GM12878 (cell line): ENCODE data around the gene AGBL4. TPM values are rescaled to one million over a fixed set of nuclear protein-coding genes. Genes with fewer than 3 reads are reported as not detected.

Source experiments
- ATAC-seq: fragments of 200-7000 bp; cut with Tn5 transposase; 3 replicates; pipeline ENCODE4 v1.9.1; 2020; ENCODE audit warnings: mild to moderate bottlenecking, moderate library complexity
- BruUV-seq: library from RNA; stranded (reverse); fragments of 400-500 nt; replicated peaks from 2 replicates; lab custom pipeline; 2021; lab: Mats Ljungman, UMichigan
- CTCF ChIA-PET: fragments of 300-600 bp; sonication (Branson Sonifier 250); formaldehyde crosslinking; extraction: SDS; loops from one replicate; lab custom pipeline; 2021; ENCODE audit warnings: inconsistent platforms; lab: Yijun Ruan, JAX
- POLR2A ChIA-PET: fragments of 350-600 bp; formaldehyde crosslinking; extraction: SDS; loops from one replicate; lab custom pipeline; 2021; ENCODE audit warnings: inconsistent platforms; lab: Charles Lee
- RAD21 ChIA-PET: fragments of 300-600 bp; sonication (Branson Sonifier 250); formaldehyde crosslinking; loops from one replicate; lab custom pipeline; 2023; ENCODE audit warnings: antibody characterized with exemption; ENCODE audit not compliant: unreplicated experiment; lab: Charles Lee
- SMC1A ChIA-PET: fragments of 300-600 bp; sonication (Branson Sonifier 250); formaldehyde crosslinking; loops from one replicate; lab custom pipeline; 2023; ENCODE audit not compliant: unreplicated experiment, uncharacterized antibody; lab: Charles Lee
- DNase-seq: peaks from one replicate; pipeline ENCODE4 v3.0.0-alpha.2; 2011; ENCODE audit warnings: low read depth, low spot score
- FAIRE-seq: peaks from 3 replicates; lab custom pipeline; 2011; peaks lifted over from hg19 to GRCh38; lab: Jason Lieb, UNC
- H2AFZ ChIP-seq: 2 replicates; pipeline ENCODE4 v1.6.0; 2011; ENCODE audit warnings: low read depth, low read length, control low read depth; ENCODE audit not compliant: control insufficient read depth
- H3K27ac ChIP-seq: 2 replicates; pipeline ENCODE4 v1.5.1; 2011; ENCODE audit warnings: control low read depth; ENCODE audit not compliant: control insufficient read depth, insufficient read depth
- H3K27me3 ChIP-seq, 2 experiments: replicated peaks in 1 of 2; 2 replicates each; pipeline versions ENCODE4 v1.6.0 to v1.6.1; 2011; ENCODE audit warnings: low read length in 1 of 2; ENCODE audit not compliant: control insufficient read depth in 2 of 2, insufficient read depth in 2 of 2
- H3K36me3 ChIP-seq, 2 experiments: 2 replicates each; pipeline ENCODE4 v1.5.1; 2011; ENCODE audit warnings: low read length in 1 of 2; ENCODE audit not compliant: control insufficient read depth in 2 of 2, insufficient read depth in 2 of 2
- H3K4me1 ChIP-seq: 2 replicates; pipeline ENCODE4 v1.6.1; 2011; ENCODE audit warnings: mild to moderate bottlenecking, low read length, moderate library complexity, mixed read lengths; ENCODE audit not compliant: control insufficient read depth, insufficient read depth
- H3K4me2 ChIP-seq: 2 replicates; pipeline ENCODE4 v1.6.0; 2011; ENCODE audit warnings: control low read depth; ENCODE audit not compliant: control insufficient read depth, insufficient read depth
- H3K4me3 ChIP-seq: fragments of 200-600 bp; sonication (generic); 2 replicates; pipeline ENCODE4 v1.5.1; 2016
- H3K79me2 ChIP-seq: 2 replicates; pipeline ENCODE4 v1.6.0; 2011; ENCODE audit warnings: low read length; ENCODE audit not compliant: control insufficient read depth, insufficient read depth
- H3K9ac ChIP-seq: 2 replicates; pipeline ENCODE4 v1.8.0; 2011; ENCODE audit warnings: low read length, control low read depth, mixed read lengths; ENCODE audit not compliant: control insufficient read depth, insufficient read depth
- H3K9me3 ChIP-seq: replicated peaks from 3 replicates; pipeline ENCODE4 v1.5.1; 2011; ENCODE audit warnings: mild to moderate bottlenecking, low read length; ENCODE audit not compliant: control insufficient read depth, insufficient read depth
- H4K20me1 ChIP-seq: 2 replicates; pipeline ENCODE4 v1.6.0; 2011; ENCODE audit not compliant: control insufficient read depth, insufficient read depth
- CREM ChIP-seq: IDR thresholded peaks from 2 replicates; pipeline ENCODE4 v1.6.1; 2014; ENCODE audit warnings: antibody characterized with exemption, low read depth
- ESRRA ChIP-seq: IDR thresholded peaks from 2 replicates; pipeline ENCODE4 v1.6.1; 2012; ENCODE audit warnings: mild to moderate bottlenecking, low read length, improper control_type of control experiment
- FOXM1 ChIP-seq: IDR thresholded peaks from 2 replicates; pipeline ENCODE4 v1.6.1; 2012; ENCODE audit warnings: low read depth, mild to moderate bottlenecking, inconsistent platforms, low read length, moderate library complexity
- HCFC1 ChIP-seq: fragments of 150-350 bp; IDR thresholded peaks from 2 replicates; pipeline ENCODE4 v1.6.1; 2014; ENCODE audit warnings: low read length
- HDAC6 ChIP-seq: fragments of 200-600 bp; sonication (generic); IDR thresholded peaks from one replicate; pipeline ENCODE4 v1.8.0; 2017; ENCODE audit warnings: antibody characterized with exemption; ENCODE audit not compliant: unreplicated experiment
- MEF2B ChIP-seq: fragments of 450-650 bp; IDR thresholded peaks from 2 replicates; pipeline ENCODE4 v1.6.1; 2018; ENCODE audit warnings: mild to moderate bottlenecking, moderate library complexity; ENCODE audit not compliant: partially characterized antibody, poor library complexity, severe bottlenecking
- MTA2 ChIP-seq: fragments of 450-650 bp; IDR thresholded peaks from 2 replicates; pipeline ENCODE4 v1.6.1; 2016; ENCODE audit warnings: low read depth, mild to moderate bottlenecking, moderate library complexity
- NR2C1 ChIP-seq: fragments of 450-650 bp; IDR thresholded peaks from 2 replicates; pipeline ENCODE4 v1.6.1; 2017; ENCODE audit warnings: antibody characterized with exemption, mild to moderate bottlenecking, moderate library complexity
- NRF1 ChIP-seq: conservative IDR thresholded peaks from 2 replicates; pipeline ENCODE4 v1.6.1; 2011; ENCODE audit warnings: mild to moderate bottlenecking, low read depth, low read length, improper control_type of control experiment
- RAD21 ChIP-seq: IDR thresholded peaks from 2 replicates; pipeline ENCODE4 v1.6.1; 2011; ENCODE audit warnings: mild to moderate bottlenecking, low read depth, low read length, moderate library complexity; ENCODE audit not compliant: insufficient read depth
- RCOR1 ChIP-seq: conservative IDR thresholded peaks from 2 replicates; pipeline ENCODE4 v1.6.1; 2012; ENCODE audit warnings: low read depth, low read length, improper control_type of control experiment
- TCF3 ChIP-seq: IDR thresholded peaks from 2 replicates; pipeline ENCODE4 v1.6.1; 2012; ENCODE audit warnings: low read depth, mild to moderate bottlenecking, low read length, borderline replicate concordance; ENCODE audit not compliant: insufficient read depth
- ZNF217 ChIP-seq: fragments of 450-650 bp; IDR thresholded peaks from 2 replicates; pipeline ENCODE4 v1.6.1; 2017; ENCODE audit warnings: antibody characterized with exemption, mild to moderate bottlenecking
- ZNF274 ChIP-seq: IDR thresholded peaks from one replicate; pipeline ENCODE4 v1.8.0; 2011; ENCODE audit not compliant: insufficient read length, insufficient read depth
- WGBS: methylation state at CpG from one replicate; pipeline ENCODE4 v1.1.6; 2016; ENCODE audit warnings: low lambda C conversion rate; ENCODE audit not compliant: insufficient replicate concordance, insufficient coverage; ENCODE audit errors: missing lambda C conversion rate; 5-methylcytosine and 5-hydroxymethylcytosine counted together
- in situ Hi-C: fragments of 300-500 bp; cut with MboI; formaldehyde crosslinking; loops from 9 replicates; pipeline ENCODE4 v1.14.3; 2018; ENCODE audit warnings: mixed read lengths
- intact Hi-C: fragments of 100-400 bp; cut with micrococcal nuclease; formaldehyde crosslinking; loops from one replicate; pipeline ENCODE4 v1.14.2; 2022; ENCODE audit not compliant: unreplicated experiment
- polyA plus RNA-seq, 11 experiments: library from polyadenylated mRNA; depleted of rRNA in 4 of 11; unstranded in 6 of 11; stranded (reverse) in 5 of 11; fragments of >200 nt; fragmentation: Nextera tagmentation in 4 of 11; fragmentation: Illumina TruSeq in 1 of 11; extraction: Ambion mirVana in 4 of 11; extraction: Trizol in 1 of 11; gene quantifications; 1 replicate in 1 of 11; 2 replicates in 10 of 11; pipeline versions ENCODE4 v1.2.1 to v1.2.3, GENCODE V29; 2011 to 2016; ENCODE audit warnings: inconsistent platforms in 2 of 11, missing spikeins in 2 of 11, low read depth in 1 of 11
- total RNA-seq, 4 experiments: library from RNA; depleted of rRNA in 3 of 4; stranded (reverse); fragments of >200 nt in 3 of 4; fragmentation: Illumina TruSeq in 1 of 4; extraction: Trizol in 1 of 4; gene quantifications; 2 replicates each; pipeline versions ENCODE4 v1.2.1 to v1.2.3, GENCODE V29; 2013 to 2021
- TF ChIP-seq, protein P1 (sequence below): fragments of 450-650 bp; IDR thresholded peaks from 2 replicates; pipeline ENCODE4 v1.6.1; 2016; ENCODE audit warnings: mild to moderate bottlenecking, moderate library complexity, borderline replicate concordance
- TF ChIP-seq, protein P2 (sequence below): fragments of 150-350 bp; IDR thresholded peaks from 2 replicates; pipeline ENCODE4 v1.6.1; 2014; ENCODE audit warnings: mild to moderate bottlenecking, low read depth, low read length
- TF ChIP-seq, protein P3 (sequence below): IDR thresholded peaks from 2 replicates; pipeline ENCODE4 v1.6.1; 2011; ENCODE audit warnings: low read depth, mild to moderate bottlenecking, low read length, moderate library complexity, borderline replicate concordance; ENCODE audit errors: extremely low read depth
- TF ChIP-seq, protein P4 (sequence below): fragments of 450-650 bp; IDR thresholded peaks from 2 replicates; pipeline ENCODE4 v1.6.1; 2017; ENCODE audit warnings: mild to moderate bottlenecking

The AGBL4 gene
- total and polyA plus RNA-seq, 10 of the 15 experiments (the other 5 are each of a cell fraction or from before 2014, with no cell fraction given) = 0.31 TPM; not detected in 9

DNA sequence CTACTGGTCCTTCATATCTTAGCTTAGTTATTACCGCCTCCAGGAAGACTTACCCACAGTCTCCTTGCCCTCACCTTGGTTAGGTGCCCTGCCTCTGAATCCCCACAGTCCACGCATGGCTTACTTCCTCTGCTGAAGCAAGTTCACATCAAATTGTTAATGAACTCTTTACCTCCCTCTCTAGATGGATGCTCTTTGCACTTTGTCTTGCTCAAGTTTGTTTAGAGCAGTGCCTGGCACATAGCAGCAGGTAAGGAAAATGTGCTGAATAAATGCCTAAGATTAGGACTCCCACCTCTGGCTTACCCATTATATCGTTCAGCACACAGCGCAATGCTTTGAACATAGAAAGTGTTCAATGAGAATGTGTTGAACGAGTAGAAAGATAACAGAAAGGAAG is 1337.6 kb downstream of the AGBL4 start:
- ATAC-seq = no peak
- in situ Hi-C loops (no loop called here), intact Hi-C loops (no loop called here)
- Histone ChIP-seq H3K4me2 (no peak overlapping the region), H3K4me3 (no peak overlapping the region), H3K36me3 (no peaks in the 10 kb centered on the region), H3K27ac (no peak overlapping the region), H2AFZ (no peak overlapping the region), H3K9me3 (no peaks in the 10 kb centered on the region), H4K20me1 (no peaks in the 10 kb centered on the region), H3K79me2 (no peaks in the 10 kb centered on the region), H3K27me3 (0 out of 4 replicates have a peak, but pooled peaks cover 0 to 2% of the 10 kb centered on the region in 2 experiments), H3K9ac (no peak overlapping the region), H3K4me1 (no peaks in the 10 kb centered on the region)
- ChIA-PET RAD21 (no interaction called here), SMC1A (no interaction called here), POLR2A (no interaction called here), CTCF (interaction anchor here (5.1 kb wide), 1 partner anchor 8 kb away, joined by 30 read pairs; no protein-coding TSS in a partner anchor)
- no TSS peak for BruUV-seq
- DNase-seq = no peak
- 43% methylated on average over 5 of the region's 5 CpGs for WGBS
- no peak for FAIRE-seq
- TF ChIP-seq CREM (no peak), HDAC6 (no peak), NR2C1 (no peak), RAD21 (no peak), ZNF274 (no peak), MEF2B (no peak), HCFC1 (no peak), TCF3 (no peak), FOXM1 (no peak), RCOR1 (no peak), ZNF217 (no peak), ESRRA (no peak), NRF1 (no peak), MTA2 (no peak)
- TF ChIP-seq, protein P1, sequence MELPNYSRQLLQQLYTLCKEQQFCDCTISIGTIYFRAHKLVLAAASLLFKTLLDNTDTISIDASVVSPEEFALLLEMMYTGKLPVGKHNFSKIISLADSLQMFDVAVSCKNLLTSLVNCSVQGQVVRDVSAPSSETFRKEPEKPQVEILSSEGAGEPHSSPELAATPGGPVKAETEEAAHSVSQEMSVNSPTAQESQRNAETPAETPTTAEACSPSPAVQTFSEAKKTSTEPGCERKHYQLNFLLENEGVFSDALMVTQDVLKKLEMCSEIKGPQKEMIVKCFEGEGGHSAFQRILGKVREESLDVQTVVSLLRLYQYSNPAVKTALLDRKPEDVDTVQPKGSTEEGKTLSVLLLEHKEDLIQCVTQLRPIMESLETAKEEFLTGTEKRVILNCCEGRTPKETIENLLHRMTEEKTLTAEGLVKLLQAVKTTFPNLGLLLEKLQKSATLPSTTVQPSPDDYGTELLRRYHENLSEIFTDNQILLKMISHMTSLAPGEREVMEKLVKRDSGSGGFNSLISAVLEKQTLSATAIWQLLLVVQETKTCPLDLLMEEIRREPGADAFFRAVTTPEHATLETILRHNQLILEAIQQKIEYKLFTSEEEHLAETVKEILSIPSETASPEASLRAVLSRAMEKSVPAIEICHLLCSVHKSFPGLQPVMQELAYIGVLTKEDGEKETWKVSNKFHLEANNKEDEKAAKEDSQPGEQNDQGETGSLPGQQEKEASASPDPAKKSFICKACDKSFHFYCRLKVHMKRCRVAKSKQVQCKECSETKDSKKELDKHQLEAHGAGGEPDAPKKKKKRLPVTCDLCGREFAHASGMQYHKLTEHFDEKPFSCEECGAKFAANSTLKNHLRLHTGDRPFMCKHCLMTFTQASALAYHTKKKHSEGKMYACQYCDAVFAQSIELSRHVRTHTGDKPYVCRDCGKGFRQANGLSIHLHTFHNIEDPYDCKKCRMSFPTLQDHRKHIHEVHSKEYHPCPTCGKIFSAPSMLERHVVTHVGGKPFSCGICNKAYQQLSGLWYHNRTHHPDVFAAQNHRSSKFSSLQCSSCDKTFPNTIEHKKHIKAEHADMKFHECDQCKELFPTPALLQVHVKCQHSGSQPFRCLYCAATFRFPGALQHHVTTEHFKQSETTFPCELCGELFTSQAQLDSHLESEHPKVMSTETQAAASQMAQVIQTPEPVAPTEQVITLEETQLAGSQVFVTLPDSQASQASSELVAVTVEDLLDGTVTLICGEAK = no peak
- TF ChIP-seq, protein P2, sequence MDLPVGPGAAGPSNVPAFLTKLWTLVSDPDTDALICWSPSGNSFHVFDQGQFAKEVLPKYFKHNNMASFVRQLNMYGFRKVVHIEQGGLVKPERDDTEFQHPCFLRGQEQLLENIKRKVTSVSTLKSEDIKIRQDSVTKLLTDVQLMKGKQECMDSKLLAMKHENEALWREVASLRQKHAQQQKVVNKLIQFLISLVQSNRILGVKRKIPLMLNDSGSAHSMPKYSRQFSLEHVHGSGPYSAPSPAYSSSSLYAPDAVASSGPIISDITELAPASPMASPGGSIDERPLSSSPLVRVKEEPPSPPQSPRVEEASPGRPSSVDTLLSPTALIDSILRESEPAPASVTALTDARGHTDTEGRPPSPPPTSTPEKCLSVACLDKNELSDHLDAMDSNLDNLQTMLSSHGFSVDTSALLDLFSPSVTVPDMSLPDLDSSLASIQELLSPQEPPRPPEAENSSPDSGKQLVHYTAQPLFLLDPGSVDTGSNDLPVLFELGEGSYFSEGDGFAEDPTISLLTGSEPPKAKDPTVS = no peak
- TF ChIP-seq, protein P3, sequence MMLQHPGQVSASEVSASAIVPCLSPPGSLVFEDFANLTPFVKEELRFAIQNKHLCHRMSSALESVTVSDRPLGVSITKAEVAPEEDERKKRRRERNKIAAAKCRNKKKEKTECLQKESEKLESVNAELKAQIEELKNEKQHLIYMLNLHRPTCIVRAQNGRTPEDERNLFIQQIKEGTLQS = no peak
- TF ChIP-seq, protein P4, sequence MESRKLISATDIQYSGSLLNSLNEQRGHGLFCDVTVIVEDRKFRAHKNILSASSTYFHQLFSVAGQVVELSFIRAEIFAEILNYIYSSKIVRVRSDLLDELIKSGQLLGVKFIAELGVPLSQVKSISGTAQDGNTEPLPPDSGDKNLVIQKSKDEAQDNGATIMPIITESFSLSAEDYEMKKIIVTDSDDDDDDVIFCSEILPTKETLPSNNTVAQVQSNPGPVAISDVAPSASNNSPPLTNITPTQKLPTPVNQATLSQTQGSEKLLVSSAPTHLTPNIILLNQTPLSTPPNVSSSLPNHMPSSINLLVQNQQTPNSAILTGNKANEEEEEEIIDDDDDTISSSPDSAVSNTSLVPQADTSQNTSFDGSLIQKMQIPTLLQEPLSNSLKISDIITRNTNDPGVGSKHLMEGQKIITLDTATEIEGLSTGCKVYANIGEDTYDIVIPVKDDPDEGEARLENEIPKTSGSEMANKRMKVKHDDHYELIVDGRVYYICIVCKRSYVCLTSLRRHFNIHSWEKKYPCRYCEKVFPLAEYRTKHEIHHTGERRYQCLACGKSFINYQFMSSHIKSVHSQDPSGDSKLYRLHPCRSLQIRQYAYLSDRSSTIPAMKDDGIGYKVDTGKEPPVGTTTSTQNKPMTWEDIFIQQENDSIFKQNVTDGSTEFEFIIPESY = no peak
